GM21576 (cell line): Measurements from ENCODE around the gene ADGRV1.

Source experiments
- ATAC-seq: cut with Tn5 transposase; IDR thresholded peaks from one replicate; pipeline ENCODE4 v1.9.1; 2021; ENCODE audit warnings: mild to moderate bottlenecking, moderate library complexity; ENCODE audit not compliant: unreplicated experiment

ADGRV1 gene

GRCh38 chr5:91122651-91123050 lies 564.1 kb downstream of the ADGRV1 start:
- ATAC-seq, result no peak

- ATAC-seq, result no peak
Observed at GRCh38 chr5:91123291-91123690, 564.7 kb downstream of the ADGRV1 start.

GRCh38 chr5:91123901-91124300 lies 565.3 kb downstream of the ADGRV1 start:
- ATAC-seq, result no peak

- no peak for ATAC-seq
Observed at GRCh38 chr5:91125916-91126315, 567.3 kb downstream of the ADGRV1 start.

- ATAC-seq, result no peak
Observed at GRCh38 chr5:91126448-91126847, 567.9 kb downstream of the ADGRV1 start.

- ATAC-seq, result no peak
Observed at GRCh38 chr5:91126888-91127287, 568.3 kb downstream of the ADGRV1 start.

GRCh38 chr5:91127456-91128081 lies 569.0 kb downstream of the ADGRV1 start:
- no peak for ATAC-seq

- ATAC-seq, result no peak
Observed at GRCh38 chr5:91128604-91129003, 570.0 kb downstream of the ADGRV1 start.

GRCh38 chr5:91129748-91130147 lies 571.2 kb downstream of the ADGRV1 start:
- no peak for ATAC-seq

GRCh38 chr5:91130759-91131158 lies 572.2 kb downstream of the ADGRV1 start:
- no peak for ATAC-seq

- ATAC-seq, result no peak
Observed at GRCh38 chr5:91132550-91132949, 574.0 kb downstream of the ADGRV1 start.

GRCh38 chr5:91133183-91133582 lies 574.6 kb downstream of the ADGRV1 start:
- no peak for ATAC-seq

GRCh38 chr5:91135475-91136248 lies 577.1 kb downstream of the ADGRV1 start:
- no peak for ATAC-seq

GRCh38 chr5:91136271-91136670 lies 577.7 kb downstream of the ADGRV1 start:
- no peak for ATAC-seq

- no peak for ATAC-seq
Observed at GRCh38 chr5:91137647-91138046, 579.0 kb downstream of the ADGRV1 start.

- no peak for ATAC-seq
Observed at GRCh38 chr5:91139572-91140200, 581.1 kb downstream of the ADGRV1 start.

GRCh38 chr5:91140657-91141056 lies 582.1 kb downstream of the ADGRV1 start:
- no peak for ATAC-seq

GRCh38 chr5:91141642-91142041 lies 583.0 kb downstream of the ADGRV1 start:
- no peak for ATAC-seq

GRCh38 chr5:91142386-91142785 lies 583.8 kb downstream of the ADGRV1 start:
- ATAC-seq, result no peak

GRCh38 chr5:91142819-91143218 lies 584.2 kb downstream of the ADGRV1 start:
- ATAC-seq, result no peak

GRCh38 chr5:91143840-91144239 lies 585.2 kb downstream of the ADGRV1 start:
- ATAC-seq, result no peak
